Lower leg skin (tissue), 3 donors: ENCODE measurements around the gene TENT4B.

ENCODE experiments used
- POLR2A ChIP-seq, 2 donors: fragments of 450-650 bp; IDR thresholded peaks; one replicate each; pipeline ENCODE4 v1.6.1; 2016 to 2017; ENCODE audit warnings: antibody characterized with exemption in 2 of 2, mild to moderate bottlenecking in 1 of 2, moderate library complexity in 1 of 2
- TF ChIP-seq, protein P1 (sequence below), 3 donors: fragments of 450-650 bp; IDR thresholded peaks; one replicate each; pipeline ENCODE4 v1.5.1; 2016; ENCODE audit warnings: antibody characterized with exemption in 3 of 3, mild to moderate bottlenecking in 3 of 3, moderate library complexity in 2 of 3

DNA sequence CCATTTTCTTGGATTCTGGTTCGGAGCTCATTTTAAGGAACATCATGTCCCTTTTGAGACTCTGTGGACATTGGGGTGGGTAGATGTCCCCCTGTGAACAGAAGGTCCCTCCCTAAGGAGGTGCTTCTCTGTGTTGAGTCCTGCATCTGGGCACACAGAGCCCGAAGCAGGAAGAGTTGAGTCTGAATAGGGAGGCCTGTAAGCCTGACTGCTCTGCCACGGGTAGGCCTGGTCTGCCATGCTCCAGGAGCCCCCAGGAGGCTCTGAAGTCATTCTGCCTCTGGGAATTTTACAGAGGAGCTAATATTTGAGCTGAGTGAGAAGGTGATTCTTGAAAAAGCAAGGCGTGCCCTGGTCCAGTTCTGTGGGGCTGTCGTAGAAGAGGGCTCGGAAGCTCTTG, 50.6 kb downstream of the TENT4B start:
- TF ChIP-seq, protein P1, sequence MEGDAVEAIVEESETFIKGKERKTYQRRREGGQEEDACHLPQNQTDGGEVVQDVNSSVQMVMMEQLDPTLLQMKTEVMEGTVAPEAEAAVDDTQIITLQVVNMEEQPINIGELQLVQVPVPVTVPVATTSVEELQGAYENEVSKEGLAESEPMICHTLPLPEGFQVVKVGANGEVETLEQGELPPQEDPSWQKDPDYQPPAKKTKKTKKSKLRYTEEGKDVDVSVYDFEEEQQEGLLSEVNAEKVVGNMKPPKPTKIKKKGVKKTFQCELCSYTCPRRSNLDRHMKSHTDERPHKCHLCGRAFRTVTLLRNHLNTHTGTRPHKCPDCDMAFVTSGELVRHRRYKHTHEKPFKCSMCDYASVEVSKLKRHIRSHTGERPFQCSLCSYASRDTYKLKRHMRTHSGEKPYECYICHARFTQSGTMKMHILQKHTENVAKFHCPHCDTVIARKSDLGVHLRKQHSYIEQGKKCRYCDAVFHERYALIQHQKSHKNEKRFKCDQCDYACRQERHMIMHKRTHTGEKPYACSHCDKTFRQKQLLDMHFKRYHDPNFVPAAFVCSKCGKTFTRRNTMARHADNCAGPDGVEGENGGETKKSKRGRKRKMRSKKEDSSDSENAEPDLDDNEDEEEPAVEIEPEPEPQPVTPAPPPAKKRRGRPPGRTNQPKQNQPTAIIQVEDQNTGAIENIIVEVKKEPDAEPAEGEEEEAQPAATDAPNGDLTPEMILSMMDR (IDR thresholded peaks at IDR 0.05), result no peak
- no peak for TF ChIP-seq POLR2A (IDR thresholded peaks at IDR 0.05)
